AG04450 (cell line): ENCODE data around the gene NUP153. TPM values are rescaled to one million over a fixed set of nuclear protein-coding genes. Genes with fewer than 3 reads are reported as not detected.
"Not testable (repeated sequence)": the region's sequence is repeated elsewhere in the genome, so short reads cannot be mapped to it uniquely, and the experiment has no call there.

Experiments
- CTCF ChIA-PET: fragments of 300-600, 350-600 bp; formaldehyde crosslinking; extraction: SDS; loops from one replicate; lab custom pipeline; 2022; ENCODE audit warnings: antibody characterized with exemption, inconsistent platforms; lab: Charles Lee
- POLR2A ChIA-PET: fragments of 350-600 bp; formaldehyde crosslinking; extraction: SDS; loops from one replicate; lab custom pipeline; 2021; ENCODE audit warnings: antibody characterized with exemption, inconsistent platforms; lab: Yijun Ruan, JAX
- DNase-seq: peaks from one replicate; pipeline ENCODE4 v3.0.0-alpha.2; 2011; ENCODE audit warnings: low read depth, low spot score
- H3K27ac ChIP-seq: one replicate; pipeline ENCODE4 v1.5.1; 2012; ENCODE audit warnings: low read depth, low read length, control low read depth
- H3K27me3 ChIP-seq: one replicate; pipeline ENCODE4 v1.6.0; 2012; ENCODE audit warnings: low read length; ENCODE audit not compliant: control insufficient read depth, insufficient read depth
- H3K4me3 ChIP-seq: 2 replicates; pipeline ENCODE4 v1.5.1; 2011; ENCODE audit warnings: mild to moderate bottlenecking, low read depth, low read length, control low read depth
- H3K9me3 ChIP-seq: 2 replicates; pipeline ENCODE4 v1.5.1; 2012; ENCODE audit warnings: low read length; ENCODE audit not compliant: control insufficient read depth, insufficient read depth
- polyA minus RNA-seq: library from RNA; depleted of rRNA, polyadenylated mRNA; stranded (reverse); fragments of >200 nt; gene quantifications from 2 replicates; pipeline ENCODE4 v1.2.3, GENCODE V29; 2011; rRNA and poly(A)+ RNA removed
- polyA plus RNA-seq: library from polyadenylated mRNA; depleted of rRNA; stranded (reverse); fragments of >200 nt; gene quantifications from 2 replicates; pipeline ENCODE4 v1.2.3, GENCODE V29; 2011; rRNA removed
- TF ChIP-seq, protein P1 (sequence below): IDR thresholded peaks from 2 replicates; pipeline ENCODE4 v1.5.1; 2011; ENCODE audit warnings: low read depth, low read length, control low read depth, inconsistent platforms

Gene NUP153
- 30.5 and 35.2 TPM in 2 replicates for polyA plus RNA-seq
- 32.3 and 41.9 TPM in 2 replicates for polyA minus RNA-seq

DNA sequence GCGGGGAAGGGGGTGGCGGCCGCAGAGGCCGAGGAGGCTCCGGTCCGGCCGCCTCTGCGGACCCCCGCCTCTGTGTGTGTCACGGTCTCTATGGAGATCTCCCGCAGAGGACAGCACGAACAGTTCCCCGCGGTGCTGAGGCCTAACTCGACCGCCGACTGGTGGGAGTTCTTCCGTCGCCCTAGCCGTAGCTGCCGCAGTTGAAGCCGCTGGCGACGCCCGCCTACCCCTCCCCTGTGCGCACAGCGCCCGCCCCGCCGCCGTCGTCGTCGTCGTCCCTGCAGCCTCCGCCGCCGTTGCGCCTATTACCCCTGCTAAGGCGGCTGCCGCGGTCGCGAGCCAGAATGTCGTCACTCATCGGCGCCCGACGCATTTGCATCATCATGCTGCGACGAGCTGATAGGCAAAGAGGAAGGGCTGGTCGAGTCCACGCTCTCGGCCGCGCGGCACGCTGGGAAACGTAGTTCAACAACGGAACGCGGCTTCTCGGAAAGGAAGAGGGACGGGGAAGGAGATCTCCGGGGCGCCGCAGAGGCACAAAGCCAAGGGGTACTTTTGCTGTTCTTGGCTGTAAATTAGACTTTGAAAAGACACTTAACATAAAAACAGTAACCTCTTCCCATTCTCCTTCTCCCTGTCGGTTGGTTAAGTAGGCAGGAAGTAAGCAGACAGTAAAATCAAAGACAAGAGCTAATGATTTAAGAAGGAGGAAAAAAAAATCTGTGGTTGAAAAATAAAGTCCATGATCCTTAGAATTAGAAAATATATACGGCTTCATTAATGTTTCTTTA is at the start of gene NUP153:
Gene NUP153 (minus strand): TSS at position 346 of the 791 bp plus-strand sequence. CDS start 538 bp downstream, outside the sequence.
- no peaks in the 10 kb centered on the region for H3K27me3 ChIP-seq
- ChIA-PET POLR2A (interaction anchor here (0.6 to 1.7 kb wide), 5 partner anchors 17 to 1352 kb away, joined by 3 to 6 read pairs (median 4); no protein-coding TSS in a partner anchor), CTCF (interaction anchor here (0.6 to 1.2 kb wide), 3 partner anchors 22 to 109 kb away, joined by 3 to 5 read pairs (median 4); no protein-coding TSS in a partner anchor)

DNA sequence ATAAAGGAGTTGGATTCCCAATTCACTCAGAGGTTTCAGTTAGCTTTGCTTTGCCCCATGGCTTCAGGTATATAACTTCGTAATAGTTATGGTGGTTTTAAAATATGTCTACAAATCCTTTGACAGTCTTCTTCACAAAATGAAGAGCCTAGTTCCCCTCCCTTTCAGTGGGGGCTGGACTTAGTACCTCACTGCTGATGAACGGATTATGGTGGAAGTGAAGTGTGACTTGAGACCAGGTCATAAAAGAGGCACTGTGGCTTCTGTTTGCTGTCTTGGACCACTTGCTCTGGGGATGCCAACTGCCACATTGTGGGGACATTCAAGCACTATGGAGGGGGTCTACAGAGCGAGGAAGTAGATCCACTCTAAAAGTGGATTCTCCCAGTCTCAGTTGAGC is 47.5 kb upstream of the NUP153 start:
- no peak overlapping the region for H3K27ac ChIP-seq
- ChIA-PET CTCF (no interaction called here), POLR2A (no interaction called here)
- no peak for DNase-seq
- no peaks in the 10 kb centered on the region for H3K9me3 ChIP-seq
- TF ChIP-seq, protein P1, sequence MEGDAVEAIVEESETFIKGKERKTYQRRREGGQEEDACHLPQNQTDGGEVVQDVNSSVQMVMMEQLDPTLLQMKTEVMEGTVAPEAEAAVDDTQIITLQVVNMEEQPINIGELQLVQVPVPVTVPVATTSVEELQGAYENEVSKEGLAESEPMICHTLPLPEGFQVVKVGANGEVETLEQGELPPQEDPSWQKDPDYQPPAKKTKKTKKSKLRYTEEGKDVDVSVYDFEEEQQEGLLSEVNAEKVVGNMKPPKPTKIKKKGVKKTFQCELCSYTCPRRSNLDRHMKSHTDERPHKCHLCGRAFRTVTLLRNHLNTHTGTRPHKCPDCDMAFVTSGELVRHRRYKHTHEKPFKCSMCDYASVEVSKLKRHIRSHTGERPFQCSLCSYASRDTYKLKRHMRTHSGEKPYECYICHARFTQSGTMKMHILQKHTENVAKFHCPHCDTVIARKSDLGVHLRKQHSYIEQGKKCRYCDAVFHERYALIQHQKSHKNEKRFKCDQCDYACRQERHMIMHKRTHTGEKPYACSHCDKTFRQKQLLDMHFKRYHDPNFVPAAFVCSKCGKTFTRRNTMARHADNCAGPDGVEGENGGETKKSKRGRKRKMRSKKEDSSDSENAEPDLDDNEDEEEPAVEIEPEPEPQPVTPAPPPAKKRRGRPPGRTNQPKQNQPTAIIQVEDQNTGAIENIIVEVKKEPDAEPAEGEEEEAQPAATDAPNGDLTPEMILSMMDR = no peak
- no peaks in the 10 kb centered on the region for H3K27me3 ChIP-seq
- H3K4me3 ChIP-seq = no peak overlapping the region

More for the DNA sequence above, at the start of gene NUP153:
- TF ChIP-seq, protein P1 = no peak
- peak within 1 kb of the TSS; percentile 81 for H3K4me3 ChIP-seq
- H3K9me3 ChIP-seq = no peaks in the 10 kb centered on the region; the same call in 1 of the 2 replicates
- DNase-seq = peak; percentile 96
- peak within 1 kb of the TSS; percentile 93 for H3K27ac ChIP-seq

- H3K27ac ChIP-seq, H3K27me3 ChIP-seq, DNase-seq, POLR2A ChIA-PET, H3K4me3 ChIP-seq, H3K9me3 ChIP-seq, CTCF ChIA-PET: not testable (repeated sequence)
Measured at GRCh38 chr6:17745324-17745723, 38.6 kb upstream of the NUP153 start.

DNA sequence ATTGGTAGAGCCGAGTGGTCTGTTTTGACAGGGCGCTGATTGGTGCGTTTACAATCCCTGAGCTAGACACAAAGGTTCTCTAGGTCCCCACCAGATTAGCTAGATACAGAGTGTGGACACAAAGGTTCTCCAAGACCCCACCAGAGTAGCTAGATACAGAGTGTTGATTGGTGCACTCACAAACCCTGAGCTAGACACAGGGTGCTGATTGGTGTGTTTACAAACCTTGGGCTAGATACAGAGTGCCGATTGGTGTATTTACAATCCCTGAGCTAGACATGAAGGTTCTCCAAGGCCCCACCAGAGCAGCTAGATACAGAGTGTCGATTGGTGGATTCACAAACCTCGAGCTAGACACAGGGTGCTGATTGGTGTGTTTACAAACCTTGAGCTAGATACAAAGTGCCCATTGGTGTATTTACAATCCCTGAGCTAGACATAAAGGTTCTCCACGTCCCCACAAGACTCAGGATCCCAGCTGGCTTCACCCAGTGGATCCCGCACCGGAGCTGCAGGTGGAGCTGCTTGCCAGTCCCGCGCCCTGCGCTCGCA is 38.1 kb upstream of the NUP153 start:
- H3K27me3 ChIP-seq, H3K9me3 ChIP-seq, H3K27ac ChIP-seq, DNase-seq, H3K4me3 ChIP-seq, CTCF ChIA-PET, POLR2A ChIA-PET: not testable (repeated sequence)

GRCh38 chr6:17744019-17744756 is 37.5 kb upstream of the NUP153 start:
- no peak for DNase-seq
- no peaks in the 10 kb centered on the region for H3K27me3 ChIP-seq
- no peak overlapping the region for H3K4me3 ChIP-seq
- CTCF ChIA-PET = no interaction called here
- TF ChIP-seq, protein P1 = no peak
- no peak overlapping the region for H3K27ac ChIP-seq
- POLR2A ChIA-PET = no interaction called here
- H3K9me3 ChIP-seq = peaks cover 4% of the 10 kb centered on the region; the same call in 1 of the 2 replicates
